Measurements from ENCODE around the gene G6PC1. TPM values are rescaled to one million over a fixed set of nuclear protein-coding genes. Genes with fewer than 3 reads are reported as not detected.
"Not testable (repeated sequence)": the region's sequence is repeated elsewhere in the genome, so short reads cannot be mapped to it uniquely, and the experiment has no call there.

The G6PC1 gene
- polyA plus RNA-seq, 1 donor, result 5.6 TPM

DNA sequence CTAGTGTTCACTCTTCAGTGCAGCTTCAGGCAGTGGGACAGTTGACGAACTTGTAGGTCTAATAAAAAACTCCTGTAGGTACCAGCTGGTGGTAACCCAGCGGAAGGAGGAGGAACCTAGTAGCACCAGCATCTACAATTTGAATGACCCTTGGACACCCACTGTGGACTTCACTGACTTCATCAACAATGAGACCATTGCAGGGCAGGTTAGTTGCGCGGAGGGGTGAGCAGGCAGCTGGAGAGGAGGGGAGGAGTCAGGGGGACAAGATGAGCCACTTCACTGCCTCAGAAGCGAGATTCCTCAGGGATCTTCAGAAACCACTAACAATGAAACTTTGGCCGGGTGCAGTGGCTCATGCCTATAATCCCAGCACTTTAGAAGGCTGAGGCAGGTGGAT is 27.3 kb upstream of the G6PC1 start:
- no peak for DNase-seq

DNA sequence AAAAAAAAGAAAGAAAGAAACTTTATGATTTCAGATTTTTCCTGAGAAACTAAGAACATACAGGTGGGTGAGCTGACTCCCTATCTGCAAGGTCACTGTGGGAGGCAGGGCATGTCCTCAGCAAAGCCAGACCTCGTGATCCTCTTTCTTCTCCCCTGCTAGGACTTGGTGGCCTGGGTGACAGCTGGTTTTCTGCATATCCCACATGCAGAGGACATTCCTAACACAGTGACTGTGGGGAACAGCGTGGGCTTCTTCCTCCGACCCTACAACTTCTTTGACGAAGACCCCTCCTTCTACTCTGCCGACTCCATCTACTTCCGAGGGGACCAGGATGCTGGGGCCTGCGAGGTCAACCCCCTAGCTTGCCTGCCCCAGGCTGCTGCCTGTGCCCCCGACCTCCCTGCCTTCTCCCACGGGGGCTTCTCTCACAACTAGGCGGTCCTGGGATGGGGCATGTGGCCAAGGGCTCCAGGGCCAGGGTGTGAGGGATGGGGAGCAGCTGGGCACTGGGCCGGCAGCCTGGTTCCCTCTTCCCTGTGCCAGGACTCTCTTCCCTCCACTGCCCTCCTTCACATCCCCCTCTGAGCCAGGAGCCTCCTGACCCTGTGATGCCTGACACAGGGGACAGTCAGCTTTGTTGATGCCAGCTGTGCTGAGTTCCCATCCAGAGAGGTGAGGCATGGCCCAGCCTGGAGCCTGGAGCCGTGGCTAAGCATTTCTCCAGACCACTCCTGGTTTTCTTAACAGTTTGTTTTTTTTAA is 26.5 kb upstream of the G6PC1 start:
- not testable (repeated sequence) for DNase-seq

- no peak for DNase-seq
Observed at GRCh38 chr17:42877037-42877436, 23.6 kb upstream of the G6PC1 start.

GRCh38 chr17:42878123-42878880 is 22.3 kb upstream of the G6PC1 start:
- peak; percentile 42 for DNase-seq

- no peak for DNase-seq
Observed at GRCh38 chr17:42878924-42879595, 21.5 kb upstream of the G6PC1 start.

GRCh38 chr17:42879596-42879985 is 21.0 kb upstream of the G6PC1 start:
- no peak for DNase-seq

DNA sequence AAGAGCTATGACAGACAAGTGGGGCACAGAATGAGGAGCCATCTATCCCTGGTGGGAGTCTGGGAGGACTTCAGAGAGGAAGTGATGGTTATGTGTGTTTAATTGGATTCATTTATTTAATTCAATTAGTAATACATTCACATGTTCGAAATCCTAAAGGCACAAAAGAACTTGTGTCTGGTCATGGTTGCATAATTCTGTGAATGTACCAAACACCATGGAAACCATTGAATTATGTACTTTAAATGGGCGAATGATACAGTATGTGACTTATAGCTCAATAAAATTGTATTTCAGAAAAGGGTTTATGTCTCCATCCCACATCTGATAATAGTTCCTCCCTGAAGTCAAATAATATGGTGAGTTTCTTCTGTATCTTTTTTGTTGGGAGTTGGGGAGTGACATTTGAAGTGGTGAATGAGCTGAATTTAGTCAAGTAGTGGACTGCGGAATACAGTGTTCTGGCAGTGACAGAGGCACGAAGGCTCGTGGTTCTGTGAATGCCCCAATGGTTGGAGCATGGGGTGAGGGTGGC is 19.8 kb upstream of the G6PC1 start:
- no peak for DNase-seq

GRCh38 chr17:42881706-42882105 is 18.9 kb upstream of the G6PC1 start:
- not testable (repeated sequence) for DNase-seq

- DNase-seq, result no peak
Observed at GRCh38 chr17:42882166-42882565, 18.4 kb upstream of the G6PC1 start.

DNA sequence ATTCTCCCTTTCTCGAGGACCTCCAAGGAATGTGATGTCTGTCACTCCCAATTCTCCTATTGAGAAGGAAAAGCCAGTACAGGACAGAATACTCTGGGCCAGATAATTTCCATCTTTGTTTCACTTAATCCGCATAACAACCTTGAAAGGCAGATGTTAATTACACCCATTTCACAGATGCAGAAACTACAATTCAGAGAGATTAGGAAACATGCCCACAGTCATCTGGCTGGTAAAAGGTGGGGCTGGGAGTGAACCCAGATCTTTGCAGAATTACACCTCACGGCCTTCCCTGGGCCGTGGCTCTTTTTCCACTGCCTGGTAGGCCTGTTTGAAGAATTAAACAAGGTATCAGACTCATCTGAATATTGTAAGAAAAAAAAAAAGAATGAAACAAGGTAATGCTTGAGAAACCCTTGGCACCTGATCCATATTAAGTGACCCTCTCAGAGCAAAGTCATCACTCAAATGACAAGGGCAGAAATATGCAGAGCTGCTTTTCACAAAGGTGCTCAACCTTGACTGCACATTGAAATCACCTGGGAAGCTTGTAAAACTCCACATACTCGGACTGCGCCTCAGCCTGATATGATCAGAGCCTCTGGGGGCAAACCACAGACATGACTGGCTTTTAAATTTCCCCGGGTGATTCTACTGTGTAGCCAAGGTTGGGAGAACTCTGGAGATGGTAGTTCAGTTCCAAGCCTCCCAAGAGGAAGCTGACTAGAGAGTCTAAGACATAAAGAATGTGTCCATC is 16.6 kb upstream of the G6PC1 start:
- no peak for DNase-seq

DNA sequence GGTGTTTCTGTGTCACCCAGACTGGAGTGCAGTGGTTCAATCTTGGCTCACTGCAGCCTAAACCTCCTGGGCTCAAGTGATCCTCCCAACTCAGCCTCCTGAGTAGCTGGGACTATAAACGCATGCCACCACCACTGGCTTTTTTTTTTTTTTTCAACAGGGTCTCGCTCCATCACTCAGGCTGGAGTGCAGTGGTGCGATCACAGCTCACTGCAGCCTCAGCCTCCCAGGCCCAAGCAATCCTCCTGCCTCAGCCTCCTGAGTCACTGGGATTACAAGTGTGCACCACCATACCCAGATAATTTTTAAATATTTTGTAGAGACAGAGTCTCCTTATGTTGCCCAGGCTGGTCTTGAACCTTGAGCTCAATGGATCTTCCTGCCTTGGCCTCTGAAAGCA is 14.8 kb upstream of the G6PC1 start:
- not testable (repeated sequence) for DNase-seq

- no peak for DNase-seq
Observed at GRCh38 chr17:42886283-42887176, 14.1 kb upstream of the G6PC1 start.

DNA sequence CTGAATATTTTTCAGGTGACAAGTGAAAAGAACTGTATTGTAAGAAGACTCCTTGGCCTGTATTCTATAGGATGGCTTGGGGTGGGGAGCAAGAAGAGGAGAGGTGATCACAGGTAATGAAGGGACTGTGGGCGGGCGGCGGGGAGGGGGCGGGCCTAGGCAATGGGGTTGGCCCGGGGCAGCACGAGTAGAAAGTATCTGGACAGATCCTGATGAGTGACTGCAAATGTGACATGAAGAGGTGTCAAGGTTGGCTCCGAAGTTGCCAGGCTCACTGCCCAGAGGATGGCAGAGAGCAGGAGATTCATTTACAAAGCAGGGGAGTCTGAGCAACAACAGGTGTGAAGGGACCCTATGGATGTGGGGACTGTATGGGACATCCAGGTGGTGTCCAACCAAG is 10.8 kb upstream of the G6PC1 start:
- DNase-seq, result no peak

DNA sequence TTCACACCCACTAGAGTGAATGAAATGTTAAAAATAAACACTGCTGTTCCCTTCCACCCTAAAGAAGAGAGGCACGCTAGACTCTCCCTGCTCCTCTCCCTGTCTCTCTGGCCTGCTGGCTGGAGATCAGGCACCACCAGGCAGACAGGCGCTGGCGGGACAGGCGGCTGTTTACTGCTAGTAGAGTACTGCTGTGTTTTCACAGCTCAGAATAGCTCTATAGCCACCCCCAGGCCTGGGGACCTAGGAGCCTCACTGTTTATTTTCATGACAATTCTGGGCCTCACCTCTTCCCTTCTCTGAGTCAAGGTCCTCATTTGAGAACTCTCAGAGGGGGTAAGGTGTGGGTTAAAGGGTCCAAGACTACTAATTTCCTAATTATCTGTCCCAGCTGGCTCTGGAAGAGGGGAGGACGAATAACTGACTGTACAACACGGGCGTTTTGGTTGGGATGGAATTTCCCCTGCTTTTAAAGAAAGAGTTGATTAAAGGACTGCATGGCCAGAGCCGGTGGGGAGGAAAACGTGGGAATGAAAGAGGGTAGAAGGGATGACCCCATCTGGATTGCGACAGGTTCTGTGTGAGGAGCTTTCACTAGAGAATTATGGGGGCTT is 9.0 kb upstream of the G6PC1 start:
- no peak for DNase-seq

DNA sequence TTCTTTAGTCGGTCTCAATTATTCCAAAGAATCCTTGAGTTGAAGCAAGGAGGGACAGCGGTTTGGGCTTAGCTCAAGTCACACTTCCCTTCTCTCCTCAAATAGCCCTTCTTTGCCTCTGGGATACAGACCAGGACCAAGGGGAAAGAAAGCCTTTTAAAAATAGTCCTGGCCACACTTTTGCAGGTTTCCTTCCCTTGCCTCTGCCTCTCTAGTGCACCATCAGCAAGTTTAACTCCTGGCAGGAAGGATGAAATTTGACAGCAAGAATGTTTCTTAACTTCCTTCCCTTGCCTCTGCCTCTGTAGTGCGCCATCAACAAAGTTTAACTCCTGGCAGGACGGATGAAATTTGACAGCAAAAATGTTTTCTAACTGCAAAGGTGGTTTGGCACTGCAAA is 7.2 kb upstream of the G6PC1 start:
- DNase-seq, result no peak

DNA sequence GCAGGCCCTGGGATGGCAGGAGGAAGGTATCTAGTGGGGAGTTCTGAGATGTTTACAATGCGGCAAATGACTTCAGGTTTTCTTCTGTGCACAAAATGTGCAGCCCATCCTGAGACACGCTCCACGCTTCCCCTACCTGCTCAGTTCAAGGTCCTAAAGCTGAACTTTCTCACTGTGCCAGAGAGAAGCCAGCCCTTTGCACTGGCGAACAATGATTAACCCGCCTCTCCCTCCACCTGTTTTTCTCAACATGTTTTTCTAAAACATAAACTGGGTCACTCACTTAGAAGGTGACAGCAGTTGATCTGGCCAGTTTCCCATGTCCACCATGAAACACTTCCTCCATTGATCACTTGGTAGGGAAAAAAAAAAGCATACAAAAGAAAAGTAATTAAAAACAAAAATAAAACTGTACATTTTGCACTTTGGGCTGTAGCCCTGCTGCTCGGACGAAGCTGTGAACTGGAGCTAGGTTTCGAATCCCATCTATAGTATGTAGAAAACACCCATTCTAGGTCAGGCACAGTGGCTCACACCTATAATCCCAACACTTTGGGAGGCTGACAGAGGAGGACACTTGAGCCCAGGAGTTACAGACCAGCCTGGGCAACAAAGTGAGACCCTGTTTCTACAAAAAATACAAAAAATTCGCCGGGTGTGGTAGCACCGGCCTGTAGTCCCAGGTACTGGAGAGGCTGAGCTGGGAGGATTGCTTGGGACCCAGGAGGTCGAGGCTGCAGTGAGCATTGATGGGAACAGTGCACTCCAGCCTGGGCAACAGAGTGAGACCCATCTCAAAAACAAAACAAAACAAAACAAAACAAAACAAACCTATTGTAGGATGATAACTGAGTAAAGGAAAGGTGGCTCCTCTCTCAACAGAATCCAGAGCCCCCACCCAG is 6.1 kb upstream of the G6PC1 start:
- no peak for DNase-seq

DNA sequence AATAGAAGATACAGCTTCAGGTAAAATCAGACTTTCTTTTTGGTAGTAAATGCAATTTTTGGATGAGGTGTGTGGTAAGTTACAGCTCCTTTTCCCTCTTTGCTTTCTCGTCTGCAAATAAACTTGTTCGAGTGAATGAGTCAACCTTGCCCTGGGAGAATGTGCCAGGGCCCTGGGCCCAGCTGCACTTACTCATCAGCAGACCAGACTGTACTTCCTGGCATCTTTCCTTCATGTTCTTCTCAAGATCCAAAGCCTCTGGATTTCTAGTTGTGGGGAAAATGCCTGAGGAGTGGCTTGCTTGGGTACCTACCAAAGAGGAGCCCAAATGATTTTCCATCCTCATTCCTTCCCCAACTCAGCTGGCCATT is 5.4 kb upstream of the G6PC1 start:
- DNase-seq, result no peak

- no peak for DNase-seq
Observed at GRCh38 chr17:42898147-42898811, 2.3 kb upstream of the G6PC1 start.

DNA sequence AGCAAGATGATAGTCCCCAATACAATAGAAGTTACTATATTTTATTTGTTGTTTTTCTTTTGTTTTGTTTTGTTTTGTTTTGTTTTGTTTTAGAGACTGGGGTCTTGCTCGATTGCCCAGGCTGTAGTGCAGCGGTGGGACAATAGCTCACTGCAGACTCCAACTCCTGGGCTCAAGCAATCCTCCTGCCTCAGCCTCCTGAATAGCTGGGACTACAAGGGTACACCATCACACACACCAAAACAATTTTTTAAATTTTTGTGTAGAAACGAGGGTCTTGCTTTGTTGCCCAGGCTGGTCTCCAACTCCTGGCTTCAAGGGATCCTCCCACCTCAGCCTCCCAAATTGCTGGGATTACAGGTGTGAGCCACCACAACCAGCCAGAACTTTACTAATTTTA is 618 bp upstream of the G6PC1 start:
- not testable (repeated sequence) for DNase-seq
